GM12878 (cell line): Measurements from ENCODE around the gene DNAAF2. TPM values are rescaled to one million over a fixed set of nuclear protein-coding genes. Genes with fewer than 3 reads are reported as not detected.
A peak's percentile ranks its signal among the peaks of the same experiment; 100 is the strongest.

Source experiments
- ATAC-seq: fragments of 200-7000 bp; cut with Tn5 transposase; 3 replicates; pipeline ENCODE4 v1.9.1; 2020; ENCODE audit warnings: mild to moderate bottlenecking, moderate library complexity
- BruUV-seq: library from RNA; stranded (reverse); fragments of 400-500 nt; replicated peaks from 2 replicates; lab custom pipeline; 2021; lab: Mats Ljungman, UMichigan
- CTCF ChIA-PET: fragments of 300-600 bp; sonication (Branson Sonifier 250); formaldehyde crosslinking; extraction: SDS; loops from one replicate; lab custom pipeline; 2021; ENCODE audit warnings: inconsistent platforms; lab: Yijun Ruan, JAX
- POLR2A ChIA-PET: fragments of 350-600 bp; formaldehyde crosslinking; extraction: SDS; loops from one replicate; lab custom pipeline; 2021; ENCODE audit warnings: inconsistent platforms; lab: Charles Lee
- RAD21 ChIA-PET: fragments of 300-600 bp; sonication (Branson Sonifier 250); formaldehyde crosslinking; loops from one replicate; lab custom pipeline; 2023; ENCODE audit warnings: antibody characterized with exemption; ENCODE audit not compliant: unreplicated experiment; lab: Charles Lee
- SMC1A ChIA-PET: fragments of 300-600 bp; sonication (Branson Sonifier 250); formaldehyde crosslinking; loops from one replicate; lab custom pipeline; 2023; ENCODE audit not compliant: unreplicated experiment, uncharacterized antibody; lab: Charles Lee
- DNase-seq: peaks from one replicate; pipeline ENCODE4 v3.0.0-alpha.2; 2011; ENCODE audit warnings: low read depth, low spot score
- FAIRE-seq: peaks from 3 replicates; lab custom pipeline; 2011; peaks lifted over from hg19 to GRCh38; lab: Jason Lieb, UNC
- H2AFZ ChIP-seq: 2 replicates; pipeline ENCODE4 v1.6.0; 2011; ENCODE audit warnings: low read depth, low read length, control low read depth; ENCODE audit not compliant: control insufficient read depth
- H3K27ac ChIP-seq: 2 replicates; pipeline ENCODE4 v1.5.1; 2011; ENCODE audit warnings: control low read depth; ENCODE audit not compliant: control insufficient read depth, insufficient read depth
- H3K27me3 ChIP-seq, 2 experiments: replicated peaks in 1 of 2; 2 replicates each; pipeline versions ENCODE4 v1.6.0 to v1.6.1; 2011; ENCODE audit warnings: low read length in 1 of 2; ENCODE audit not compliant: control insufficient read depth in 2 of 2, insufficient read depth in 2 of 2
- H3K36me3 ChIP-seq, 2 experiments: 2 replicates each; pipeline ENCODE4 v1.5.1; 2011; ENCODE audit warnings: low read length in 1 of 2; ENCODE audit not compliant: control insufficient read depth in 2 of 2, insufficient read depth in 2 of 2
- H3K4me1 ChIP-seq: 2 replicates; pipeline ENCODE4 v1.6.1; 2011; ENCODE audit warnings: mild to moderate bottlenecking, low read length, moderate library complexity, mixed read lengths; ENCODE audit not compliant: control insufficient read depth, insufficient read depth
- H3K4me2 ChIP-seq: 2 replicates; pipeline ENCODE4 v1.6.0; 2011; ENCODE audit warnings: control low read depth; ENCODE audit not compliant: control insufficient read depth, insufficient read depth
- H3K4me3 ChIP-seq: fragments of 200-600 bp; sonication (generic); 2 replicates; pipeline ENCODE4 v1.5.1; 2016
- H3K79me2 ChIP-seq: 2 replicates; pipeline ENCODE4 v1.6.0; 2011; ENCODE audit warnings: low read length; ENCODE audit not compliant: control insufficient read depth, insufficient read depth
- H3K9ac ChIP-seq: 2 replicates; pipeline ENCODE4 v1.8.0; 2011; ENCODE audit warnings: low read length, control low read depth, mixed read lengths; ENCODE audit not compliant: control insufficient read depth, insufficient read depth
- H3K9me3 ChIP-seq: replicated peaks from 3 replicates; pipeline ENCODE4 v1.5.1; 2011; ENCODE audit warnings: mild to moderate bottlenecking, low read length; ENCODE audit not compliant: control insufficient read depth, insufficient read depth
- H4K20me1 ChIP-seq: 2 replicates; pipeline ENCODE4 v1.6.0; 2011; ENCODE audit not compliant: control insufficient read depth, insufficient read depth
- BHLHE40 ChIP-seq, 2 experiments: fragments of 450-650 bp in 1 of 2; IDR thresholded peaks; 2 replicates each; pipeline ENCODE4 v1.6.1; 2011 to 2017; ENCODE audit warnings: low read depth in 2 of 2, borderline replicate concordance in 1 of 2, improper control_type of control experiment in 1 of 2, low read length in 1 of 2, mild to moderate bottlenecking in 1 of 2
- BRCA1 ChIP-seq: IDR thresholded peaks from 2 replicates; pipeline ENCODE4 v1.6.1; 2011; ENCODE audit warnings: low read depth, low read length, improper control_type of control experiment
- CHD1 ChIP-seq: IDR thresholded peaks from 2 replicates; pipeline ENCODE4 v1.6.1; 2012; ENCODE audit warnings: low read depth, low read length, improper control_type of control experiment
- ESRRA ChIP-seq: IDR thresholded peaks from 2 replicates; pipeline ENCODE4 v1.6.1; 2012; ENCODE audit warnings: mild to moderate bottlenecking, low read length, improper control_type of control experiment
- GABPA ChIP-seq: IDR thresholded peaks from 2 replicates; pipeline ENCODE4 v1.6.1; 2014; ENCODE audit warnings: antibody characterized with exemption, low read depth, mild to moderate bottlenecking, inconsistent platforms
- SP1 ChIP-seq: IDR thresholded peaks from one replicate; pipeline ENCODE4 v1.6.1; 2011; ENCODE audit warnings: low read depth, low read length
- SUPT20H ChIP-seq: IDR thresholded peaks from 2 replicates; pipeline ENCODE4 v1.6.1; 2011; ENCODE audit warnings: low read depth, mild to moderate bottlenecking, low read length, moderate library complexity, borderline replicate concordance; ENCODE audit not compliant: control insufficient read depth
- ZNF622 ChIP-seq: fragments of 450-650 bp; IDR thresholded peaks from 2 replicates; pipeline ENCODE4 v1.6.1; 2017; ENCODE audit warnings: mild to moderate bottlenecking, inconsistent platforms
- WGBS: methylation state at CpG from one replicate; pipeline ENCODE4 v1.1.6; 2016; ENCODE audit warnings: low lambda C conversion rate; ENCODE audit not compliant: insufficient replicate concordance, insufficient coverage; ENCODE audit errors: missing lambda C conversion rate; 5-methylcytosine and 5-hydroxymethylcytosine counted together
- in situ Hi-C: fragments of 300-500 bp; cut with MboI; formaldehyde crosslinking; loops from 9 replicates; pipeline ENCODE4 v1.14.3; 2018; ENCODE audit warnings: mixed read lengths
- intact Hi-C: fragments of 100-400 bp; cut with micrococcal nuclease; formaldehyde crosslinking; loops from one replicate; pipeline ENCODE4 v1.14.2; 2022; ENCODE audit not compliant: unreplicated experiment
- polyA plus RNA-seq, 11 experiments: library from polyadenylated mRNA; depleted of rRNA in 4 of 11; unstranded in 6 of 11; stranded (reverse) in 5 of 11; fragments of >200 nt; fragmentation: Nextera tagmentation in 4 of 11; fragmentation: Illumina TruSeq in 1 of 11; extraction: Ambion mirVana in 4 of 11; extraction: Trizol in 1 of 11; gene quantifications; 1 replicate in 1 of 11; 2 replicates in 10 of 11; pipeline versions ENCODE4 v1.2.1 to v1.2.3, GENCODE V29; 2011 to 2016; ENCODE audit warnings: inconsistent platforms in 2 of 11, missing spikeins in 2 of 11, low read depth in 1 of 11
- total RNA-seq, 4 experiments: library from RNA; depleted of rRNA in 3 of 4; stranded (reverse); fragments of >200 nt in 3 of 4; fragmentation: Illumina TruSeq in 1 of 4; extraction: Trizol in 1 of 4; gene quantifications; 2 replicates each; pipeline versions ENCODE4 v1.2.1 to v1.2.3, GENCODE V29; 2013 to 2021

DNAAF2 gene
- total and polyA plus RNA-seq, 10 of the 15 experiments (the other 5 are each of a cell fraction or from before 2014, with no cell fraction given), result 5.7 to 24.7 (median 10.8) TPM

- BruUV-seq, result no TSS peak
- Histone ChIP-seq H3K27me3 (no peaks in the 10 kb centered on the region), H3K4me3 (no peak overlapping the region), H2AFZ (no peak overlapping the region), H3K4me1 (no peaks in the 10 kb centered on the region), H3K36me3 (peaks cover 4 to 29% of the 10 kb centered on the region in 2 experiments), H4K20me1 (peaks cover 4% of the 10 kb centered on the region; the same call in 1 of the 2 replicates), H3K27ac (no peak overlapping the region), H3K9ac (no peak overlapping the region)
- no peak for FAIRE-seq
- ChIA-PET CTCF (interaction anchor here (1.2 to 1.7 kb wide), 2 partner anchors 15 to 119 kb away, joined by 3 to 5 read pairs; no protein-coding TSS in a partner anchor), RAD21 (no interaction called here)
- no peak for DNase-seq
- intact Hi-C loops, result no loop called here
- in situ Hi-C loops, result no loop called here
- 79% methylated on average over 2 of the region's 2 CpGs for WGBS
- ATAC-seq, result peak; percentile 6; the same call in 2 of the 3 replicates
- no peak for TF ChIP-seq GABPA
- TF ChIP-seq ZNF622, result no peak
- TF ChIP-seq SP1, result no peak
- TF ChIP-seq SUPT20H, result no peak
- no peak for TF ChIP-seq BRCA1
- TF ChIP-seq BHLHE40 (IDR thresholded peaks at IDR 0.05; ENCODE audit: borderline replicate concordance in 1 of 2, low read depth in 2 of 2, low read length in 1 of 2), result no peak
- no peak for TF ChIP-seq ESRRA
- no peak for TF ChIP-seq CHD1
- TF ChIP-seq, all 136 proteins: peak for 0
- ChIA-PET POLR2A (interaction anchor here (0.5 to 0.6 kb wide), 3 partner anchors 17 to 1103 kb away, joined by 3 to 6 read pairs (median 3); no protein-coding TSS in a partner anchor), SMC1A (interaction anchor here (0.8 to 1.0 kb wide), 3 partner anchors 84 to 286 kb away, joined by 3 read pairs; partner anchors contain the start of gene NEMF)
- Histone ChIP-seq H3K79me2 (peaks cover 48% of the 10 kb centered on the region), H3K9me3 (no peaks in the 10 kb centered on the region), H3K4me2 (no peak overlapping the region; the same call in 1 of the 2 replicates)
Observed at GRCh38 chr14:49579841-49580240, 55.2 kb downstream of the DNAAF2 start.
